Lower lobe of right lung (tissue), 2 donors: ENCODE results near the gene FRMPD1. TPM values are rescaled to one million over a fixed set of nuclear protein-coding genes. Genes with fewer than 3 reads are reported as not detected.

ENCODE experiments used
- ATAC-seq, 2 donors: fragments of 200-7000 bp; cut with Tn5 transposase; one replicate each; pipeline ENCODE4 v1.9.1; 2020 to 2022; ENCODE audit warnings: mild to moderate bottlenecking in 2 of 2, moderate library complexity in 2 of 2
- DNase-seq: peaks from one replicate; pipeline ENCODE4 v3.0.0-alpha.2; 2020
- H3K27ac ChIP-seq: fragments of 200-600 bp; one replicate; pipeline ENCODE4 v1.8.0; 2022
- H3K27me3 ChIP-seq: fragments of 200-600 bp; one replicate; pipeline ENCODE4 v1.8.0; 2022; ENCODE audit warnings: low read depth
- H3K36me3 ChIP-seq: fragments of 200-600 bp; one replicate; pipeline ENCODE4 v1.8.0; 2022; ENCODE audit warnings: mild to moderate bottlenecking
- H3K4me1 ChIP-seq: fragments of 200-600 bp; one replicate; pipeline ENCODE4 v1.8.0; 2022
- H3K4me3 ChIP-seq: fragments of 200-600 bp; one replicate; pipeline ENCODE4 v1.8.0; 2022; ENCODE audit warnings: mild to moderate bottlenecking
- H3K9me3 ChIP-seq: fragments of 200-600 bp; one replicate; pipeline ENCODE4 v1.8.0; 2022
- intact Hi-C: fragments of 100-400 bp; cut with DNase I; formaldehyde crosslinking; loops from one replicate; pipeline ENCODE4 v1.11.0; 2022
- total RNA-seq: library from RNA; stranded (reverse); fragmentation: NEBNext Ultra II Directional; extraction: Animal tissue kit (Norgen Biotek cat#: 25700); gene quantifications from one replicate; pipeline ENCODE4 v1.2.1, GENCODE V29; 2021
- TF ChIP-seq, protein P1 (sequence below): fragments of 200-600 bp; IDR thresholded peaks from one replicate; pipeline ENCODE4 v1.8.0; 2022; ENCODE audit warnings: antibody characterized with exemption, mild to moderate bottlenecking
- donor health status: DM: no; HTN: yes; CAD: no; lungs with severe emphysema.

FRMPD1 gene
- total RNA-seq, 1 donor from 2014 or later: 0.06 TPM

DNA sequence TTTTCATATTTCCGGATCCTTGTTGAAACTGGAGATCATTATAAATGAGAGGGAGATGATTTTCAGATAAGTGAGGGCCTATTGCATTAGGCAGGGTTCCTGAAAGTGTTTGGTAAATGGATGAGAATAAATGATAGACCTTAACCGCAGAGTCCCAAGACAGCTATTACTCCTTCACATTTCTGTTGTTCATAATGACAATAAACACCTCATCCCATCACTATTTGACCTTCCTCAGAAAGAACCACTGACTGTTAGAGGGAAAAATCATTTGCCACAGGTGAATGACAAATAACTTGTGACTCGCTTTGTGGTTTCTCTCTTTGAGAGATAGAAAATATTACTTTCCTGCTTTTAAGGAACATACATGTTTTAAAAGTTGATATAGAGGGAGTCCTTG, 55.5 kb downstream of the FRMPD1 start:
- Histone ChIP-seq H3K4me1 (no peaks in the 10 kb centered on the region), H3K4me3 (no peak overlapping the region), H3K36me3 (no peaks in the 10 kb centered on the region), H3K9me3 (no peaks in the 10 kb centered on the region), H3K27ac (no peak overlapping the region), H3K27me3 (peaks cover 4% of the 10 kb centered on the region)
- no peak for DNase-seq
- intact Hi-C loops: no loop called here
- TF ChIP-seq, protein P1, sequence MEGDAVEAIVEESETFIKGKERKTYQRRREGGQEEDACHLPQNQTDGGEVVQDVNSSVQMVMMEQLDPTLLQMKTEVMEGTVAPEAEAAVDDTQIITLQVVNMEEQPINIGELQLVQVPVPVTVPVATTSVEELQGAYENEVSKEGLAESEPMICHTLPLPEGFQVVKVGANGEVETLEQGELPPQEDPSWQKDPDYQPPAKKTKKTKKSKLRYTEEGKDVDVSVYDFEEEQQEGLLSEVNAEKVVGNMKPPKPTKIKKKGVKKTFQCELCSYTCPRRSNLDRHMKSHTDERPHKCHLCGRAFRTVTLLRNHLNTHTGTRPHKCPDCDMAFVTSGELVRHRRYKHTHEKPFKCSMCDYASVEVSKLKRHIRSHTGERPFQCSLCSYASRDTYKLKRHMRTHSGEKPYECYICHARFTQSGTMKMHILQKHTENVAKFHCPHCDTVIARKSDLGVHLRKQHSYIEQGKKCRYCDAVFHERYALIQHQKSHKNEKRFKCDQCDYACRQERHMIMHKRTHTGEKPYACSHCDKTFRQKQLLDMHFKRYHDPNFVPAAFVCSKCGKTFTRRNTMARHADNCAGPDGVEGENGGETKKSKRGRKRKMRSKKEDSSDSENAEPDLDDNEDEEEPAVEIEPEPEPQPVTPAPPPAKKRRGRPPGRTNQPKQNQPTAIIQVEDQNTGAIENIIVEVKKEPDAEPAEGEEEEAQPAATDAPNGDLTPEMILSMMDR: no peak
- no peak for ATAC-seq

DNA sequence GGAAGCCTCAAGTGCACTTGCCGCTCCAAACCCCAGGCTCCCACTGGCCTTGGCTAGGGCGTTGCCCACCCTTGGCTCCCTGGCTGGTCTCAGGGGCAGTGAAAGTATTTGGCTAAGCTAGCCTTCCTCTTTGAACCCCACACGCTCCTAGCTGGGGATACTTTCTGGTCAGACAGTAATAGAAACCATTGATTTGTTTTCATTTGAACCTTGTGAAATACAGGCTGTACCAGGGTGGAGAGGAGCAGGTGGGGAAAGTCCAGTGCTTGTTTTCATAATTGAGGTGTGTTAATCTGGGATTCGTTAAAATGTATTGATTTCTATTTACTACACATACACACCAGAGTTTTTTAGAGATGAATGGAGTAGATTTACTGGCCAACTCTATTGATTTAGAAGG, 57.0 kb downstream of the FRMPD1 start:
- Histone ChIP-seq H3K27ac (no peak overlapping the region), H3K4me3 (no peak overlapping the region), H3K36me3 (no peaks in the 10 kb centered on the region), H3K27me3 (peaks cover 4% of the 10 kb centered on the region), H3K4me1 (no peaks in the 10 kb centered on the region), H3K9me3 (no peaks in the 10 kb centered on the region)
- ATAC-seq: no peak
- intact Hi-C loops: no loop called here
- TF ChIP-seq, protein P1: no peak
- no peak for DNase-seq

DNA sequence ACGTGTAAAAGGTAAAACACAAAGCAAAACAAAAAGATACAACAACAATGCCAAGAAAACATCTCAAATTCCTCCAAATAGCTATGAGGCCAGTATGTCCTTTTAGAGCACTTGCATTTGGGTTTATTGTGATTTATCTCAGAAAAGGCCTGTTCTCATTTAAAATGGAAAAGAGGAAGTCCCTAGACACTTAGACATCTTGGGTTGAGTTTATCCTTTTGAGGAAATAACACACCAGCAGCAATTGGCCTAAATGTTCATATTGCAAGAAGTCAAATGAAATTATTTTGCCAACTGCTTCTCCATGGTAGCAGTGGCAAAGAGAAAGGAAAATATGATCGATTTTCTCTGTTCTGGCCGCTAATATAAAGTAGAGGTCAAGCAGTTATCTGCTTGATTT, 59.3 kb downstream of the FRMPD1 start:
- Histone ChIP-seq H3K27me3 (peaks cover 4% of the 10 kb centered on the region), H3K27ac (no peak overlapping the region), H3K4me3 (no peak overlapping the region), H3K4me1 (no peaks in the 10 kb centered on the region), H3K36me3 (no peaks in the 10 kb centered on the region), H3K9me3 (no peaks in the 10 kb centered on the region)
- DNase-seq: no peak
- intact Hi-C loops: no loop called here
- no peak for ATAC-seq
- TF ChIP-seq, protein P1: no peak

DNA sequence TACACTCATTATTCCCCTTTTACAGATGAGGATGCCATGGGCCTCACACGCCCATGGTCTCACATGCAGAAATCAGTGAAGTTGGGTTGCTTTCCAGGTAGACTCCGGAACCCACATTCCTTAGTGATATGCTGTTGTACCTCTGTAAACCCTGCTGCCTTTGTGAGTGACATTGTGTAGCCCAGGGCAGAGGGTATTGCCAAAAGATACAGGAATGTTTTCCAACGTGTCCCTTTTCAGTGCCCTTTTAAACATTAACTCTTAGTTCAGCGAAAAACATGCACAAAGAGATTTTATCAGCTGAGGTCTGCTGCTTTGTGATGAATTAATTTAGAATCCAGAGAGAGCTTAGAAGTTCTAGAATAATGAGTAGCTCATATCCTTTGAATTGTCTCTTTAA, 64.5 kb downstream of the FRMPD1 start:
- DNase-seq (no peak), ATAC-seq (no peak)
- intact Hi-C loops: no loop called here
- Histone ChIP-seq H3K36me3 (no peaks in the 10 kb centered on the region), H3K4me3 (no peak overlapping the region), H3K27ac (no peak overlapping the region), H3K4me1 (no peaks in the 10 kb centered on the region), H3K9me3 (no peaks in the 10 kb centered on the region), H3K27me3 (peaks cover 3% of the 10 kb centered on the region)
- TF ChIP-seq, protein P1: no peak

DNA sequence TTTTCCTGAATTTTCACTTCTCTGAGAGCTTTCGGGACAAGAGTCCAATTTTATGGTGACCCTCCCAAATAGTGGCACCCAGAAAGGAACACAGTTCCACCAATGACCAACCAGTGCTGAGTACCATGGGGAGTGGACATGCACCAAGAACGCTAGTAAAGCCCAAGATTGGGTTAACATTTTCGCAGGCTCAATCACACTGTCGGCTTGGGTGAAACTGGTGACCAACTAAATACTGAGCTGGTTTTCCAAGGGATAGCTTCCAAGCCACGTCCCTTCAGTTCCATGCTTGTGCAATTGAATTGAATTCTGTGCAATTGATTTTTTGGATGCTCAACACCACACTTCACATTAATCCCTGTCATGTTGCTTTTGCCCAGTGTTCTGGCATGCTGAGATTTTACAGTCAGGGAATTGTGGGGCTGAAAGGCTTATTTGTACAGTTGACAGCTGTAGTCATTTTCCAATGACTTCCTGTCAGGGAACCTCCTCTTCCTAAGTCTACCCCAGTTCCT, 65.3 kb downstream of the FRMPD1 start:
- TF ChIP-seq, protein P1: no peak
- ATAC-seq (no peak), DNase-seq (no peak)
- H3K4me1 ChIP-seq: no peaks in the 10 kb centered on the region
- H3K27me3 ChIP-seq: peaks cover 8% of the 10 kb centered on the region
- no peak overlapping the region for H3K27ac ChIP-seq
- no peaks in the 10 kb centered on the region for H3K36me3 ChIP-seq
- H3K9me3 ChIP-seq: no peaks in the 10 kb centered on the region
- H3K4me3 ChIP-seq: no peak overlapping the region
- intact Hi-C loops: no loop called here

DNA sequence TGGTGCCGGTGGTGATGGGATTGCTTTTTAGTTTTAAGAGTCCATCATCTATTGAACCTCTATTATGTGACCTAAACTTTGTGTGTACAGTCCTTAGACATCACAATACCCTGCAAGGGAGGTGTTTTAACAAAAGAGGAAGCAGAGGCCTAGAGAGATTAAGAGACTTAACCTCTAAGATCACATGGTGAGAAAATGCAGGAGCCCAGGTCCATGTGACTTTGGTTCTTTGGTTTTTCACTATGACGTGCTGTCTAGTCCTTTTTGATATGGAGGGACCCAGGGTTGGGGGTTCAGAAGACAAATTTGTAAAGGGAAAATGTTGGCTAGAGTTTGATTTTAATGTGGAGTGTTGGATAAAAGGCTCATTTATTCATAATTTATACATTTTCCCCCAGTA, 68.8 kb downstream of the FRMPD1 start:
- no peak for ATAC-seq
- no peaks in the 10 kb centered on the region for H3K9me3 ChIP-seq
- H3K4me1 ChIP-seq: no peaks in the 10 kb centered on the region
- H3K36me3 ChIP-seq: no peaks in the 10 kb centered on the region
- H3K27ac ChIP-seq: no peak overlapping the region
- H3K27me3 ChIP-seq: peaks cover 8% of the 10 kb centered on the region
- intact Hi-C loops: no loop called here
- no peak overlapping the region for H3K4me3 ChIP-seq
- TF ChIP-seq, protein P1: no peak
- no peak for DNase-seq
